22Rv1 (cell line): Measurements from ENCODE around the gene MTHFS.

Experiments
- H3K27ac ChIP-seq: fragments of 450-650 bp; 2 replicates; pipeline ENCODE4 v1.5.1; 2017
- ZFX ChIP-seq: fragments of 450-650 bp; IDR thresholded peaks from 2 replicates; pipeline ENCODE4 v1.6.1; 2017; ENCODE audit warnings: antibody characterized with exemption, borderline replicate concordance
- TF ChIP-seq, protein P1 (sequence below): fragments of 450-650 bp; IDR thresholded peaks from 2 replicates; pipeline ENCODE4 v1.5.1; 2017; ENCODE audit warnings: mild to moderate bottlenecking

Gene MTHFS

DNA sequence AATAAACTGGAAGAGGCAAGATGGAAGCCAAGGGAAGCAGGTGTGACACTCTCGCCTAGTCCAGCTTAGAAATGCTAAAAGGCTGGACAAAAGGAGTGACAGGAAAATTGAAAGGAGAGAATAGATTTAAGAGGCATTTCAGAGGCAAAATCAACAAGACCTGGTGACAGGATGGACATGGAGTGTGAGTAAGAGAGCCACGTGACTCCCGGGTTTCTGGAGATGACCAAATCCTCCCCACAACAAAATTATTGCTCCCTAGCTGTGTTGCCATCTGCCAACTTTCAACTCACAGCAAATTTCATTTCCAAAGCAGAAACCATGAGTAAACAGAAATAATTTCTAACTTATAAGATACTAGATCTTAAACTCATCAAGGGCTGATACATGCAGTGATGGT is 52.6 kb downstream of the MTHFS start:
- H3K27ac ChIP-seq, result no peak overlapping the region
- TF ChIP-seq, protein P1, sequence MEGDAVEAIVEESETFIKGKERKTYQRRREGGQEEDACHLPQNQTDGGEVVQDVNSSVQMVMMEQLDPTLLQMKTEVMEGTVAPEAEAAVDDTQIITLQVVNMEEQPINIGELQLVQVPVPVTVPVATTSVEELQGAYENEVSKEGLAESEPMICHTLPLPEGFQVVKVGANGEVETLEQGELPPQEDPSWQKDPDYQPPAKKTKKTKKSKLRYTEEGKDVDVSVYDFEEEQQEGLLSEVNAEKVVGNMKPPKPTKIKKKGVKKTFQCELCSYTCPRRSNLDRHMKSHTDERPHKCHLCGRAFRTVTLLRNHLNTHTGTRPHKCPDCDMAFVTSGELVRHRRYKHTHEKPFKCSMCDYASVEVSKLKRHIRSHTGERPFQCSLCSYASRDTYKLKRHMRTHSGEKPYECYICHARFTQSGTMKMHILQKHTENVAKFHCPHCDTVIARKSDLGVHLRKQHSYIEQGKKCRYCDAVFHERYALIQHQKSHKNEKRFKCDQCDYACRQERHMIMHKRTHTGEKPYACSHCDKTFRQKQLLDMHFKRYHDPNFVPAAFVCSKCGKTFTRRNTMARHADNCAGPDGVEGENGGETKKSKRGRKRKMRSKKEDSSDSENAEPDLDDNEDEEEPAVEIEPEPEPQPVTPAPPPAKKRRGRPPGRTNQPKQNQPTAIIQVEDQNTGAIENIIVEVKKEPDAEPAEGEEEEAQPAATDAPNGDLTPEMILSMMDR, result no peak
- TF ChIP-seq ZFX, result no peak

DNA sequence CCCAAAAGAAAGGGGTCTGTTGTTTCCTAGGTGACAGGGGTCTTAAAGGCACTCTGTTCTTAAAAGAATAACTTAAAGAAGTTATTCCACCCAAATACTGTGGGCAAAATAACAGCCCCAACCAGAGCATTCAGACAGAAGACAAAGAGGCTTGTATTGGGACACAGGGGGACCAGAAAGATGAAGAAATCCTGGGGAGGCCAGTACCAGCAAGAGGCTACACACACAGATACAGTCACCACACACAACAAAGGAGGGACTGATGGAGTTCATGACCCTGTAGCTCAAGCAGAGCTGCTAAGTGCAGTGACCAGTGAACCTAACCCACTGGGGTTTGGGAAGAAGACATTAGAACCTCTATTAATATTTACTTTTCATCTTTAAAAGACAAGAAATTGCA is 59.0 kb downstream of the MTHFS start:
- no peak for TF ChIP-seq ZFX
- TF ChIP-seq, protein P1, result no peak
- H3K27ac ChIP-seq, result no peak overlapping the region

DNA sequence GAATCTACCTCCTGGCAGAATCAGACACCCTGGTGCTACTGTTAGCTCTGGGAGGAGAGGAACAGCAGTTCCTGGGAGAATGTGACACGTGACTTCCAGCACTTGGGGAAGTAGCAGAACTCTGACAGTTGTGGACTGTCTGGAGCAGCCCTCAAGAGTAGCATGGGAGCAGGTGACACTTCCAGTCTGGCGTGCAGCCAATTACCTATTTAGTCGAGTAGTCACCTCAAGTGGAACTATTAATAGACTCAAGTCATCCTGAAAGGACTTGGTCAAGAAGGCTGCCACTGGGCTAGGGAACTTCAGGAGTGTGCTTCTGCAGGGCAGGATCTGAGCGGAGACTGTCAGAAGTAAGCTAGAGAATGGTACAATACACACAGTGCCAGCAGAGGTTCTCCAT is 62.3 kb downstream of the MTHFS start:
- TF ChIP-seq, protein P1, result no peak
- TF ChIP-seq ZFX, result no peak
- no peak overlapping the region for H3K27ac ChIP-seq

DNA sequence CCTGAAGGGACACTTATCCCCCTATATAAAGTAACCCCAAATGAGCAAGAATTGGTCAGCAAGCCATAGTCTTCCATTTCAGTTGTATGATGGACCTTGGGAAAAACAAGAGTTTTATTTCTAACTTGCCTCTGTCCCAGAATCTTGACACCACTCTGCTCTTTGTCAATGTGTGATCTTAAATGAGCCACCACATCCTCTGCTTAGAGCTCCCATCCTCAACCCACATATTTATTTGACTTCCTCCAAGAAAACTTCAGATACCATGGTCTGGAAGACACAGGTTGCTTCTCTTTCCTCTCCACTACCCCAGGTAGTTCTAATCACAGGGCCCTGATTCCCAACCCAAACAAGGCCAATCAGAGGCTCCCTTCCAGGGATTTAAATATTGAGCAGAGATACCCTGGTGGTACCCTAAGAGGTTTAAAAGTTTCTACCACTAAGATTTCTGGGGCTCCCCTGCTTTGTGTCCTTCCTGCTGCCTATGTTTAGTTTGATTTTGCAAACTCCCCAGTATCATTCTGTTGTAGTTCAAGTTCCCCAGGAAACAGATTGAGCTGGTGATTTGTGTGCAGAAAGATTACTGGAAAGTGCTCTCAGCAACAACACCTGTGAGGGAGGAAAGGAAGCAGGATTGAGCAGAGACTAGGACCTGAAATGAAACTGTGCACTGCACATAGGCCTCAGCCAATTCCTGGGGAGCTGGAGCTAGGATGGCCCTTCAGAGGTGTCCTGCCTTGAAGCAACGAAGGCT is 64.3 kb downstream of the MTHFS start:
- no peak overlapping the region for H3K27ac ChIP-seq
- TF ChIP-seq ZFX, result no peak
- TF ChIP-seq, protein P1, result no peak

DNA sequence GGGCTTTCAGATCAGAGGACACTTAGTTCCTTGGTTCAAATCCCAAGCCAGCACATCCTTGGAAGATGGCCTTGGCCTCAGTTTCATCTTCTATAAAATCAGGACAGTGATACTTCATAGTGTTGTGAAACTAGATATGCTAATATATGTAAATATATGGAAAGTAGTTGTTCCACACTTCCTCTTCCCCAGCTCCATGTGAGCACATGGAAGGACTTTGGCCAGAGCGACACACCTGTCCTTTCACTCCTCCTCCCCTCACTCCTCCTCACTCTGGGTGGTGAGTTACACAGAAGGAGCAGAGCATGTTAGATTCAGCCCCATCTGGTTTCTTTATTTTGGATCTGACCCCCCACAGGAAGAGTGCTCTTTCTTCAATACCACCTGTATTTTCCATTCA is 65.2 kb downstream of the MTHFS start:
- TF ChIP-seq ZFX, result no peak
- TF ChIP-seq, protein P1, result no peak
- no peak overlapping the region for H3K27ac ChIP-seq

DNA sequence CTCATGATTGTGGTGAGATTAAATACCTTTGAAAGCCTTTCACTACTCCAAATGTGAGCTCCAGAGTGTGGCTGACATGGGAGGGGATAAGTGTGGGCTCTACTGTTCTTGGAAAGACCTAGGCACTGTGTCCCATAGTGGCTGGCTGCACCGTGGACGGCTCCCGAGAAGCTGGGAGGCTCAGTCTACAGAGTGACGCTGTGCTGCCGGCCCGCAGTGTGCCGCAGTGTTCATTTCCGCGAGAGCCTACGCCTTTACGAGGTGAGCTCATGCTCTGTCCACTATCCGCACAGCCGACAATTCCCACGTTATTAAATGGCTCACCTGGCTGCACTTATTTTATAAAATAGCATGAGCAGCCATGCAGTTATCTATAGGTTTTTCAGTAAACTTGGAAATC is 66.9 kb downstream of the MTHFS start:
- TF ChIP-seq ZFX, result no peak
- TF ChIP-seq, protein P1, result no peak
- H3K27ac ChIP-seq, result no peak overlapping the region

DNA sequence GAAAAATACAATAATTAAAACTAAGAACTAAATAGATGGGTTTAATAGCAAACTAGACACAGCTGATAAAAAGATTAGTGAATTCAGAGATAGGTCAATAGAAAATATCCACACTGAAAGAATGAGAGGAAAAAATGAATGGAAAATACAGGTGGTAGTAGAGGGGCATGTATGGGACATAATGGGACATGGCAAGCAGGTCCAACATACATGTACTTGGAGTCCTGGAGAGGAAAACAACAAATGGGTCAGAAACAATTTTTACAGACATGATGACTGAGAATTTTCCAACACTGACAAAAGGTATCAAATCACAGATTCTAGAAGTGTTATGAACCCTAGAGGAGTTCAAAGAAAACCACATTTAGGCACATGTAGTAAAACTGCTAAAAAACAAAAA is 68.4 kb downstream of the MTHFS start:
- no peak overlapping the region for H3K27ac ChIP-seq
- TF ChIP-seq, protein P1, result no peak
- no peak for TF ChIP-seq ZFX
